ENCODE measurements around the gene SLC30A5. TPM values are rescaled to one million over a fixed set of nuclear protein-coding genes. Genes with fewer than 3 reads are reported as not detected.

The SLC30A5 gene
- total and polyA plus RNA-seq, 2 donors (not counting 3 experiments of a cell fraction or from before 2014, with no cell fraction given) = 33.0 to 37.0 TPM

DNA sequence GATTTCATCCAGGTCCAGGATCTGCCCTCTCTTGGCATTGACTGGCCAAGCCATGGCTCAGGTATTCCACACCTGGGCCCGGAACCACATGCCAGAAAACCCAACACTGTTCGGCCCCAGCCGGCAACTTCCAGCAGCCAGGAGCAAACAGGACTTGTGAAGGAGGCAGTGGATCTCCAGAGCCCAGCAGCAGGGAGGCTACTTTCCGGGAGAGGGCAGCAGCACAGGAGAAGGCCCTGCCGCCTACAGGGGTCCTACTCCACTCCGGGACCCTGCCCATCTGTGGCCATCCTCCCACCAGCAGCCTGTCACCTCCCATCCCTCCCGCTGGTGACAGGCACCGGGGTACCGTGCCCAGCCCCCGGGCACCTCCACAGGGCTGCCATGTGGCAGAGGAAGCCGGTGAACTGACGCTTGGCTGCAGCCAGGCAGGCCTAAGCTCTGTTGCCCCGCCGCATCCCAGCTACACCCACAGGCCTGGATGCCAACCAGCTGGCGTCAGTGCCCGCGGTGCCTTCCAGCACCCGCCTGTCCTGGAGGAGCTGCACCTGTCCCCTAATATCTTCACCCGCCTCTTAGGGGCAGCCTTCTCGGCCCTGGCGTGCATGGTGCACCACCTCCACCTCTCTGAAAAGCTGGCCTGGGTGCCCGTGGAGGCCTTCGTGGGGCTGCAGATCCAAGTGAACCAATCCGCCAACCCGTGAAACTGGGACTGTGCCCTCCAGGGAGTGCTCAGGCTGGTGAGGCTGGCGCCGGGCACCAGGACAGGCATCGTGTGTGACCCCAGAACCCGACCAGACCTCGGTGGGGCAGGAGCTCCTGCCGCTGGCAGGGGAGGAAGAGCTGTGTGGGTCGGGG, 18.9 kb upstream of the SLC30A5 start:
- Histone ChIP-seq H3K79me2 (ENCODE audit: control insufficient read depth, insufficient read depth, low read length) (no peaks in the 10 kb centered on the region), H4K20me1 (replicated peaks; ENCODE audit: control insufficient read depth, extremely low read depth, insufficient read depth, low read length) (no peaks in the 10 kb centered on the region), H3K4me1 (ENCODE audit: control insufficient read depth, extremely low read depth, insufficient read depth, low read length) (no peaks in the 10 kb centered on the region), H3K4me3 (replicated peaks in 1 of 3; ENCODE audit: insufficient read depth in 1 of 3, low read depth in 1 of 3, low read length in 3 of 3) (no peak overlapping the region), H3K36me3 (ENCODE audit: control insufficient read depth in 2 of 2, extremely low read depth in 1 of 2, insufficient read depth in 2 of 2, low read length in 2 of 2) (no peaks in the 10 kb centered on the region), H3K27ac (ENCODE audit: insufficient read depth, low read depth, low read length) (no peak overlapping the region), H3K9ac (replicated peaks; ENCODE audit: extremely low read depth, insufficient read depth, low read length) (no peak overlapping the region), H3K4me2 (ENCODE audit: insufficient read depth, low read length) (no peak overlapping the region), H2AFZ (ENCODE audit: low read depth, low read length) (no peak overlapping the region), H3K27me3 (ENCODE audit: control insufficient read depth in 2 of 2, insufficient read depth in 2 of 2, low read length in 2 of 2) (no peaks in the 10 kb centered on the region), H3K9me1 (replicated peaks; ENCODE audit: control insufficient read depth, extremely low read depth, insufficient read depth, low read length) (no peaks in the 10 kb centered on the region), H3K9me3 (replicated peaks; ENCODE audit: control insufficient read depth, insufficient read depth, low read length) (no peaks in the 10 kb centered on the region)
- POLR2A ChIA-PET = no interaction called here
- intact Hi-C loops (cut with micrococcal nuclease) (no loop called here), dilution Hi-C loops (cut with MboI; ENCODE audit: extremely low pct_ligation_motif_present, low sequenced_read_pairs) (no loop called here)
- FAIRE-seq = no peak
- TF ChIP-seq MYC (IDR thresholded peaks at IDR 0.05; ENCODE audit: low read depth, low read length) (no peak), POLR2AphosphoS5 (IDR thresholded peaks at IDR 0.05; ENCODE audit: insufficient read depth, low read depth, low read length) (no peak), GATA2 (IDR thresholded peaks at IDR 0.05; ENCODE audit: insufficient read depth, insufficient read length, low read depth, low read length) (no peak)
- CTCF ChIA-PET = no interaction called here
- DNase-seq (ENCODE audit: low read depth, low spot score) = no peak
- BruUV-seq (replicated peaks) = no TSS peak

- ChIA-PET CTCF (no interaction called here), POLR2A (no interaction called here)
- Histone ChIP-seq H3K9me1 (replicated peaks; ENCODE audit: control insufficient read depth, extremely low read depth, insufficient read depth, low read length) (no peaks in the 10 kb centered on the region), H3K36me3 (ENCODE audit: control insufficient read depth in 2 of 2, extremely low read depth in 1 of 2, insufficient read depth in 2 of 2, low read length in 2 of 2) (no peaks in the 10 kb centered on the region), H3K4me1 (ENCODE audit: control insufficient read depth, extremely low read depth, insufficient read depth, low read length) (no peaks in the 10 kb centered on the region), H4K20me1 (replicated peaks; ENCODE audit: control insufficient read depth, extremely low read depth, insufficient read depth, low read length) (no peaks in the 10 kb centered on the region), H3K79me2 (ENCODE audit: control insufficient read depth, insufficient read depth, low read length) (no peaks in the 10 kb centered on the region), H3K4me3 (replicated peaks in 1 of 3; ENCODE audit: insufficient read depth in 1 of 3, low read depth in 1 of 3, low read length in 3 of 3) (no peak overlapping the region), H2AFZ (ENCODE audit: low read depth, low read length) (no peak overlapping the region), H3K9me3 (replicated peaks; ENCODE audit: control insufficient read depth, insufficient read depth, low read length) (no peaks in the 10 kb centered on the region), H3K27ac (ENCODE audit: insufficient read depth, low read depth, low read length) (no peak overlapping the region), H3K4me2 (ENCODE audit: insufficient read depth, low read length) (no peak overlapping the region), H3K27me3 (ENCODE audit: control insufficient read depth in 2 of 2, insufficient read depth in 2 of 2, low read length in 2 of 2) (no peaks in the 10 kb centered on the region), H3K9ac (replicated peaks; ENCODE audit: extremely low read depth, insufficient read depth, low read length) (no peak overlapping the region)
- DNase-seq (ENCODE audit: low read depth, low spot score) (no peak), FAIRE-seq (no peak)
- TF ChIP-seq FOS (IDR thresholded peaks at IDR 0.05; ENCODE audit: borderline replicate concordance, insufficient read depth, low read length) (no peak), POLR2AphosphoS5 (IDR thresholded peaks at IDR 0.05; ENCODE audit: insufficient read depth, low read depth, low read length) (no peak), POLR2A (IDR thresholded peaks at IDR 0.05; ENCODE audit: low read depth, low read length) (no peak), GATA2 (IDR thresholded peaks at IDR 0.05; ENCODE audit: insufficient read depth, insufficient read length, low read depth, low read length) (no peak), MYC (IDR thresholded peaks at IDR 0.05; ENCODE audit: low read depth, low read length) (no peak), EZH2 (IDR thresholded peaks at IDR 0.05; ENCODE audit: borderline replicate concordance, low read depth, low read length, severe bottlenecking) (no peak), MAX (IDR thresholded peaks at IDR 0.05; ENCODE audit: insufficient read depth, insufficient read length) (no peak), JUN (IDR thresholded peaks at IDR 0.05; ENCODE audit: borderline replicate concordance, insufficient read depth, insufficient read length, low read depth) (no peak)
- TF ChIP-seq, protein P1, sequence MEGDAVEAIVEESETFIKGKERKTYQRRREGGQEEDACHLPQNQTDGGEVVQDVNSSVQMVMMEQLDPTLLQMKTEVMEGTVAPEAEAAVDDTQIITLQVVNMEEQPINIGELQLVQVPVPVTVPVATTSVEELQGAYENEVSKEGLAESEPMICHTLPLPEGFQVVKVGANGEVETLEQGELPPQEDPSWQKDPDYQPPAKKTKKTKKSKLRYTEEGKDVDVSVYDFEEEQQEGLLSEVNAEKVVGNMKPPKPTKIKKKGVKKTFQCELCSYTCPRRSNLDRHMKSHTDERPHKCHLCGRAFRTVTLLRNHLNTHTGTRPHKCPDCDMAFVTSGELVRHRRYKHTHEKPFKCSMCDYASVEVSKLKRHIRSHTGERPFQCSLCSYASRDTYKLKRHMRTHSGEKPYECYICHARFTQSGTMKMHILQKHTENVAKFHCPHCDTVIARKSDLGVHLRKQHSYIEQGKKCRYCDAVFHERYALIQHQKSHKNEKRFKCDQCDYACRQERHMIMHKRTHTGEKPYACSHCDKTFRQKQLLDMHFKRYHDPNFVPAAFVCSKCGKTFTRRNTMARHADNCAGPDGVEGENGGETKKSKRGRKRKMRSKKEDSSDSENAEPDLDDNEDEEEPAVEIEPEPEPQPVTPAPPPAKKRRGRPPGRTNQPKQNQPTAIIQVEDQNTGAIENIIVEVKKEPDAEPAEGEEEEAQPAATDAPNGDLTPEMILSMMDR (IDR thresholded peaks at IDR 0.05; ENCODE audit: extremely low read depth in 1 of 2, insufficient read depth in 1 of 2, low read depth in 1 of 2, low read length in 2 of 2) = no peak
- dilution Hi-C loops (cut with MboI; ENCODE audit: extremely low pct_ligation_motif_present, low sequenced_read_pairs) = no loop called here
- no TSS peak for BruUV-seq (replicated peaks)
- intact Hi-C loops (cut with micrococcal nuclease) = no loop called here
These were observed 18.2 kb upstream of the SLC30A5 start for GRCh38 chr5:69075522-69076179.

All from endothelial cell of umbilical vein (primary cell).